ENCODE data around the gene LYSET.

DNA sequence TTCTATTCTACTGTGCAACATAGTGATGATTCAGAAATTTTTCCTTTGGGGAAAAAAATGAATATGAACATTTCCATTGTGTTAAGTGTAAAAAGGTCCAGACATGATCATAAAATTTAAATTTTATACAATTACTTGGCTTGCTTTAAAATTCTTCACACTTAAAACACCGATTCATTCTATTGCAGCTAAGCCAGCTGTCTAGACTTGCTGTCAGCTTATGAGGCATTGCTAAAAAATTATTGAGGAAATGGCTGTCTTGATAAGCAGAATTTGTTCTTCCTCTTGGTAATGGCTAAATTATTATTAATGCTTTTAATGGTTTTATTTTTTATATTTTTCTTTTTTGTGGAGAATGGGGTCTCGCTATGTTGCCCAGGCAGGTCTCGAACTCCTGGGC lies 1.8 kb downstream of the LYSET start:
- TF ChIP-seq, protein P1, sequence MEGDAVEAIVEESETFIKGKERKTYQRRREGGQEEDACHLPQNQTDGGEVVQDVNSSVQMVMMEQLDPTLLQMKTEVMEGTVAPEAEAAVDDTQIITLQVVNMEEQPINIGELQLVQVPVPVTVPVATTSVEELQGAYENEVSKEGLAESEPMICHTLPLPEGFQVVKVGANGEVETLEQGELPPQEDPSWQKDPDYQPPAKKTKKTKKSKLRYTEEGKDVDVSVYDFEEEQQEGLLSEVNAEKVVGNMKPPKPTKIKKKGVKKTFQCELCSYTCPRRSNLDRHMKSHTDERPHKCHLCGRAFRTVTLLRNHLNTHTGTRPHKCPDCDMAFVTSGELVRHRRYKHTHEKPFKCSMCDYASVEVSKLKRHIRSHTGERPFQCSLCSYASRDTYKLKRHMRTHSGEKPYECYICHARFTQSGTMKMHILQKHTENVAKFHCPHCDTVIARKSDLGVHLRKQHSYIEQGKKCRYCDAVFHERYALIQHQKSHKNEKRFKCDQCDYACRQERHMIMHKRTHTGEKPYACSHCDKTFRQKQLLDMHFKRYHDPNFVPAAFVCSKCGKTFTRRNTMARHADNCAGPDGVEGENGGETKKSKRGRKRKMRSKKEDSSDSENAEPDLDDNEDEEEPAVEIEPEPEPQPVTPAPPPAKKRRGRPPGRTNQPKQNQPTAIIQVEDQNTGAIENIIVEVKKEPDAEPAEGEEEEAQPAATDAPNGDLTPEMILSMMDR (IDR thresholded peaks at IDR 0.05) = no peak
- TF ChIP-seq POLR2A (IDR thresholded peaks at IDR 0.05) = no peak

Data from thyroid gland (tissue), 4 donors.